ENCODE data around the gene EIF2S2.

EIF2S2 gene

DNA sequence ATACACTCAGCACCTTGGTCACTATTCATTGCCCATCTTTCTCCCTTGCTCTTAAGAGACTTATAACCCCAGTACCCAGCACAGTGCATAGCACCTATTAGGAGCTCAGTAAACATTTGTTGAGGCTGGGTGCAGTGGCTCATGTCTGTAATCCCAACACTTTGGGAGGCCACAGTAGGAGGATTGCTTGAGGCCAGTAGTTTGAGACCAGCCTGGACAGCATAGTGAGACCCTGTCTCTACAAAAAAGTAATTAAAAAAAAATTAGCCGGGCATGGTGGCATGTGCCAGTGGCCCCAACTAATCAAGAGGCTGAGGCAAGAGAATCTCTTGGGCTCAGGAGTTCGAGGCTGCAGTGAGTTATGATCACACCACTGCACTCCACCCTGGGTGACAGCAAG lies 8.2 kb upstream of the EIF2S2 start:
- DNase-seq, result no peak

DNA sequence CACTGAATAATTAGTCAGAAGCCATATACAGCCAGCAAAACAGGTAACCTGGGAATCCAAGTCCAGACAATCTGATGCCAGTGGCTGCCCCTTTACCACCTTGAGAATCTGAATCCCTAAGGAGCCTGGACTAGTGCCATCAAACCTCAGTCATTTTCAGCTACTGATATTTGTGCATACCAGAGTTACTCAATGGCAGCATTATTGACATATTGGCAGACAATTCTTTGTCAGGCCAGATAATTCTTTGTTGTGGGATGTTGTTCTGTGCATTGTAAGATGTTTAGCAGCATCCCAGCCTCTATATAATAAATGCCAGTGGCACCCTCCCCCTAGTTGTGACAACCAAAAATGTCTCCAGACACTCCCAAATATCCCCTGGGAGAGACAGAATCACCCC lies 3.2 kb upstream of the EIF2S2 start:
- DNase-seq, result no peak

DNA sequence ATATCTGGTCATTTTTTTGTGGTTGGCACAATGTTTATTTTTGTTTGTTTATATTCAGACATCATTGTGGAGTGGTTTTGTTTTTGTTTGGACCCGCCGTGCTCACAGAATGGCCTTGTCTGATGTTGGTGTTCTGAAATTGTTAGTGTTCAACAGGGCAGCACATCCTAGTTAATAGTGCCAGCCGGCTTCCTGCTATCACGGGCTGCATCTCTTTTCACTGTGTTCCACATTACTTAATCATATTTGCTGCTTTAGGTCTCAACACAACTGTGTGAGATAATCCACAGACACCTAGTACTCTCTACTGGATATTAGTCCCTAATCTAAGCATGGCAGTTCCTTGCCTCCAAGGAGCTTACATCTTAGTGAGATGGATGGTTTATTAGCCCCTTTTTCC lies 2.8 kb upstream of the EIF2S2 start:
- no peak for DNase-seq

DNA sequence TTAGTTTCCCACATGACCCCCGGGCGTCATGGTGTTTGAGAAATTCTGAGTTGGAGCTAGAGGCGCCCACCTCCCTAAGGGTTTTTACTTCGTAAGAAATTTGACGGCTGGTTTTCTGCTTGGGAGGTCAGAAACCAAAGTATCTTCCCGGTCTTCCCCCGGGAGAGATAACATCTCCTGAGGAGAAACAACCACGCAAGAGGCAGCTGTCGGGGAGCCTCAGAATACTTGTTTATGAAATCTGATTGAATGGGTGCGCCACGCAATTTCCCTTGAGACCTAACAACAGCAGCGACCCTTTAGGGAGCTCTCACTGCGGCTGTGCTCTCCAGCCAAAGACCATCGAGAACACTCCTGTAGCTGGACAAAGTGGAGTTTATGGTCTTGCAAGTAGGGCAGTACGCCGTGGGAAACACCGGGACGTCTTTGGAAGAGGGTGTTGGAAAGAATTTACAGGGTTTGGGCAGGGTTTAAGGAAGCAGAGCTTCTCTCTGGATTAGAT lies 608 bp upstream of the EIF2S2 start:
- DNase-seq, result no peak

DNA sequence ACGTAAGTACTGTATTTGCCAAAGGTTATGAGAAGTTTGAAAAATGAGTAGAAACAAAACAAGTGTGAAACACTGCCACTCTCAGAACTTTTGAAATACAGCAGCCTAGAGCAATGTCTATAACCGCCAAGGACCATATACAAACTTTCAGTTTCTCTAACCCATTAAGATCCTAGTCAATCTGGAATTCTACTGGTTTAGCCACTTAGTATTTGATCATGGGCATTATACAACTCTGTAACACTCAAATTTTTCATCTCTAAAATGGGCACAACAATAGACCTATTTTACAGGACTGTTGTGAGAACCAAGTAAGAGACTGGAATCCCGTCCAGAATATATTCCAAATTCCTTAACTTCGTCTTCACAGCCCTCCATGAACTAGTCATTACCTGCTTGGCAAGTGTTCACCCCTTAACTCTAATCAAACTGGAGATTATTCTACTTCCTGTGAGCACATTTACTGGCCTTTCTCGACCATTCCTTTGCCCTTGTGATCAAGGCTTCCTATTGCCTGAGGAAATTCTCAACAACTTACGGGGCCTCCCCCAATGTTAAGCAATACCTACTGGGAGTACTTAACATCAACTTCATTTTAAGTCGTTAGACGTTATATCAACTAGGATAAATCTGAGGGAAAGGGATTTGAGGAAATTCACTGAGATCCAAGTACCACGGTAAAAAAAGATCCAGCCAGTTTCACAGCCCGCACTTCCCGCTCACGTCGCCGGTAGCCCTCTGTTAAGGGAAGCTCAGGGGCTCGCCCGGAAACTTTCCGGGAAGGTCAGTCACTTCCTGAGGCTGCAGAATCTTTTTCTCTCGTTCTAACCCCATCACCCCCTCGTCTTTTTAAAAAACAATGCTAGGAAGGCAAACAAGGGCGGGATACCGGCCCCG lies 1.1 kb downstream of the EIF2S2 start:
- DNase-seq, result no peak

DNA sequence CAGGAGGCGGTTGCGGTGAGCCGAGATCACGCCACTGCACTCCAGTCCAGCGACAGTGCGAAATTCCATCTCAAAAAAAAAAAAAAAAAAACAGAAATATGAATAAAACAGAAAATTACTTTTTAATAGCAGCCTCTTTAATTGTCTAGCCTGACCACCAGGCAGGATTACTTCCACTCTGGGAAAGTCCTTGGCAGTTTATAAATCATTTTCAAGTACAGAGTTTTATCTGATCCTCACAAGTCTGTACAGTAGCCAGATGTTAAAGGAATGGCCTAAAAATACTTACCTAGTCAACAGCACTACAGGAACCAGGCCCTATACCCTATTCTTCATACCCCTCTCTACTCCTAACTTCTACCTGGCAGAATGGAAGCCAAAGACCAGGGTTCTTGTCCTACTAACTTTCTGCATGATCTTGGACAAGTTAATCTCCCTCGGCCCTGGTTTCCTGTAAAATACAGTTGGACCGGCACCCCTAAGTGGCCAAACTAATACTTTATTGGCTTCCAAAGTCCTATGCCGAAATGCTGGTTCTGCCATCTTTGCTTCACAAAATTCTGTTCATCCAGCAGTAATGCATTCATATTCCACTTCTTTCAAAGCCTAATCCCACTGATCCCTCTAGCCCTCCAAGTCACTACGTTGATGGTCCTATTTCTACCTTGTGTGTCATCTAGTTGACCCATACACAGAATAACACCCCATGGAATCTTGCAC lies 1.9 kb downstream of the EIF2S2 start:
- no peak for DNase-seq

DNA sequence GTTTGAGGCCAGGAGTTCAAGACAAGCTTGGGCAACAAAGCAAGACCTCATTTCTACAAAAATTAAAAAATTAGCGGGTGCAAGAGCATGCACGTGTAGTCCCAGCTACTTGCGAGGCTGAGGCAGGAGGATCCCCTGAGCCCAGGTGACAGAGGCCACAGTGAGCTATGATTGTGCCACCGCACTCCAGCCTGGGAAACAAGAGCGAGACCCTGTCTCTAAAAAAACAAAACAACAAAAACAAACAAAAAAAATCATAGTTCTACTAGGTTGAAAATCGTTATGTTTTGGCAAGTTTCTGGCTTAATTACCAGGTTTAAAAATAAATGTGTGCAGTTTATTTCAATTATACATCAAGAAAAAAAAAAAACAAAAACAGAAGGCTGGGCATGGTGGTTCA lies 2.6 kb downstream of the EIF2S2 start:
- DNase-seq, result no peak

DNA sequence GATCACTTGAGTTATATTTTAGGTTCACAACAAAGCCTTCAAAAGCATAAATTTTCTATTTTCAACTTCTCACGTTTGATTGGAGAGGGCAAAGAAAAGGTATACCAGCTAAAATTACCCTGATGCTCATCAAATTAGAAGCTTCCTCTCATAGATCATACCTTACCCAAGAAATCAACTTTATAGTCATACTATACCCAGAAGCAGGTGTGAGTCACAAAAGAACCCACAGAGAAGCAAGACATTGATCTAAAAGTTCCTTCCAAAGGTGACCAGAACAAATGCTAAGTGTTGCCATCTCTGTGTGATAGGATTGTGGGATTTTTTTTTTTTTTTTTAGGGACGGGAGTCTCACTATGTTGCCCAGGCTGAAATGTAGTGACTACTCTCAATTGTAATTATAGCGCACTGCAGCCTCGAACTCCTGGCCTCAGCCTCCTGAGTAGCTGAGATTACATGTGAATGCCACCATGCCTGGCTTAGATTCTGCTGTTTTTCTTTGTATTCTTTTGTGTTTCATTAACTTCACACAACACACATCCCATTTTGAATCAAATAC lies 3.3 kb downstream of the EIF2S2 start:
- DNase-seq, result no peak

DNA sequence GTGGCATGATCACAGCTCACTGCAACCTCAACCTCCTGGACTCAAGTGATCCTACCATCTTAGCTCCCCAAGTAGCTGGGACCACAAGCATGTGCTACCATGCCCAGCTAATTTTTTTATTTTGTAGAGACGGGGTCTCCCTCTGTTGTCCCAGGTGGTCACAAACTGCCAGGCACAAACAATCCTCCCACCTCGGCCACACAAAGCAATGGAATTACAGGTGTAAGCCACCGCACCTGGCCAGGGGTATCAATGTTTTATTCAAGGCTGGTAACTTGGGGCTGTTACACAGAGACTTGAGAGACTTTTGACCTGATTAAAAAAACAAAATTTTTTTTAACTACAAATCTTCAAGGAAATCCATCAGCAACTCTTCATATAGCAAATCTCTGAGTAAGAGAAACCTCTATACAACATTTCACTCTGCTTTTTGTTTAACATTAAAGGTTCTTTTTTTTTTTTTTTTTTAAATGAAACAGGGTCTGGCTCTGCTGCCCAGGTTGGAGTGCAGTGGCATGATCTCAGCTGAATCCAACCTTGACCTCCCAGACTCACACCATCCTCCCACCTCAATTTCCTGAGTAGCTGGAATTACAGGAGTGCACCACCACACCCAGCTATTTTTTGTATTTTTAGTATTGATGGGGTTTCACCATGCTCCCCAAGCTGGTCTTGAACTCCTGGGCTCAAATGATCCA lies 5.9 kb downstream of the EIF2S2 start:
- no peak for DNase-seq

DNA sequence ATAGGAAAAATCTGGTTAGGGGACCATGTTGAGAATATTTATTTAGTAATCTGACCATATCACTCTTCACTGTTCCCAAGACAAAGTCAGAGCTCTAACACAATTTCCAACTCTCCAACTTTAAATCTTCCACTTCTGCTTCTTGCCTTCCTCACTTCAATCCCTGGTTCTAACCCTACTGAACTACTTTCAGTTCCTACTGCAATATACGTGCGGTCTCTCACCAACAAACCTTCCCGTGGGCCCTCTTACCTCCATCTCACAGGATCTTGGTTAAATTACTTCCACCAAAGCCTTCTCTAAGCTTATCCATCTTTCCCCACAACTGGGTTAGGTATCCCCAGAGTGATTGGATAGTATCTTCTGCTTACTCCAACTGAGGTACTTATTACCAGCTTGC lies 8.0 kb downstream of the EIF2S2 start:
- DNase-seq, result no peak

DNA sequence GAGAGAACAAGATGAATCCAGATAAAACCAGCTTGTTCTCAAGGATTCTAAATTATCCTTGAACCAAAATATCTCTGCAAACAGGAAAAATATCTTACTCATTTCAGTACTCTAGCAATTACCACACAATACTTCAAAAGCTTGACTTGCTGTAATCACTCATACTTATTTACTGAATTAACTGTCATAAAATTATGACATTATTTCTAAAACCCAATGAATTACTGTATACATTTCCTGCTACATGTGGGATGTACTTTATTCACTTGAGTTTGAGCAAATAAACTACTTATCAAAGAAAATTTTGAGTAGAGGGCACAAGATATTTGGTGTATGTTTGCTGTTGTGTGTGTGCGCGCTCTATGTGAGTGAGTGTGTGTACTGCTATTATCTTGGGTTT lies 9.7 kb downstream of the EIF2S2 start:
- DNase-seq, result no peak

DNA sequence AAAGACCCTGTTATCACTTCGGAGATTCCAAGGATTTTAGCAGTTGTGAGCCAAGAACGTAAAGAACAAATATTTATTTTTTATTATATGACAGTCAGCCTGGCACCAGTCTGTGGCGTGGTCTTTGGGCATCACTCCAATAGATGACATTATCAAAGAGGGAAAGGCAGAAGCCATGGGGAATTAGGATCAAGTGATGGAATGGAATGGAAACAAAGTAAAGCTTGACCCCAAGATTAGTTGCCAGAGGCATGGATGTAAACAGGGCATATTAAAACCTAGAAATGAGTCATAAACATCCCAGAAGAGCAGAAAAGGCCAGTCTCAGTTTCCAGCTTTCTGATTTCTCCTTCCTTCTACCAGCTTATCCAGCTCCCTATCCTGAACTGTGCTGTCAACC lies 11.5 kb downstream of the EIF2S2 start:
- no peak for DNase-seq

DNA sequence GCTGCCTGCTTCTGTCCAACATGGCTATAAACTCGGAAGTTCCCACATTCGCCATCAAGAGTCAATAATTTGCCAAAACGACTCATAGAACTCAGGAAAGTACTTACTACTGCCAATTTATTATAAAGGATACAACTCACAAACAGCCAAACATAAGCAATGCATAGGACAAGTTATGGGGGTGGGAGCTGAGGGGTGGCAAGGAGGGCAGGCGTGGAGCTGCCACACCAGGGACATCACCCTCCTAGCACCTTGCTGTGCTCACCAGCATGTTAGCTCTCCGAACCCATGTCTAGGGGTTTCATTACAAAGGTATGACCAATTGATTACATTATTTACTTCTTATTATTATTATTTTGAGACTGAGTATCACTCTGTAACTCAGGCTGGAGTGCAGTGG lies 12.4 kb downstream of the EIF2S2 start:
- no peak for DNase-seq

DNA sequence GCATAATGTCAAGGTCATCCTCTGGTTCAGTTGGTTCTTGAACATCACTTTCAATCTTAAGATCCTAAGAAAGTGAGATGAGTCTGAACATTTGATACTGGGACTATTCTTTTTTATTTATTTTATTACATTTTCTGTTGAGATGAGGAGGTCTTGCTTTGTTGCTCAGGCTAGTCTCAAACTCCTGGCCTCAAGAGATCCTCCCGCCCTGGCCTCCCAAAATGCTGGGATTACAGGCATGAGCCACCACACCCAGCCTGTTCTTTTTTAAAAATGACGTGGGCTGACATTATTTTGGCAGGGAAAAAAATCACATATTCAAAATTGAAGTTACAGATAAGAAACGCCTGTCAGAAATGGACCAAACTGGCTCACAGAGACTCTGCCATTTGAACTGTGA lies 13.5 kb downstream of the EIF2S2 start:
- DNase-seq, result no peak

DNA sequence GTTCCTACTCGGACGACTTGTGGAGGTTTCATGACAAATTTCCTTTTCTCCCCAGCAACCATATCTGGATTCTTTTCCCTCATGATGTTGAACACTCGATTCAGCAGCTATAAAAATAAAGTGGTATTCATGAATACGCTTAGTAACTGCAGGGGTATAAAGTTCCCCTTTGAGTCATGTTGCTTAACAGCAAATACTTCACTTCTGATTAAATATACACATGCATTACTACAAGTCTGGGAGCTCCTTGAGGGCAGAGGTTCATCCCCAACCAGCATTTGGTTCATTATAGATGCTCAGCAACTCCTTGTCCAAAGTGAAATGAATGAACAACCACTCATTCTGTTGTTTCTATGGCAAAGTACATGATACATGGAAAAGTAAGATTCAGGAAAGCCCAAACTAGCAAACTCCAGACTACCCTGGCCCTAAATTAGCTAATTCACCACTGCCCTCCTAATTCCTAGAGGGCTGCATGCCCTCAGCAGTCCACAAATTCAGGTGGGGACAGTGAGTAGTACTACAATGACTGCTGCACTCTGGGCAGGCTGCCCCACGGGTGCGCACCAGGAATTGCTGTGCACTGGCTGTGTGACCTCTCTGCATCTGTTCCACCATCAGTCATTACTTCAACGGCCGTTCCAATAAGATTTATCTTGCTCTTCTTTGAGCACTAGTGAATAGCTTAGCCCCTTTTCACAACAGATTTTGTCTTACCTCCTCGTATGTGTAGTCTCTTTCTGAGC lies 15.2 kb downstream of the EIF2S2 start:
- no peak for DNase-seq

DNA sequence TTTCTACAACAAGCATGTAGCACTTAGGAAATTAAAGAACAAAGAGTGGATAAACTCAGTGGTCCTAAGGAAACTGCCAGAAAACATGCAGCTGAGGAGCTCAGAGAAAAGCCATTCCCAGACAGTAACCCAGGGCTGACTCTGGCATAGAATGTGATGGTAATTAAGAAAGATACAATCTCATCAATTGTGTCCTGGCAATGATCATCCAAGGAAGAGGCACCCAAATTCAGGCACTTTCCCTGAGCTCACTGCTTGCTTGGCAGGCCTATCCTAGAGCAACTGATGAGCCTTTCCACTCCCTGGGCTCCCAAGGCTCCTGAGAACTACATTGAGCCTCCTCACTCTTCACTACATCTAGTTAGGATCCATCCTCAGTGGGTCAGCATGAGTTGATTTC lies 16.2 kb downstream of the EIF2S2 start:
- no peak for DNase-seq

DNA sequence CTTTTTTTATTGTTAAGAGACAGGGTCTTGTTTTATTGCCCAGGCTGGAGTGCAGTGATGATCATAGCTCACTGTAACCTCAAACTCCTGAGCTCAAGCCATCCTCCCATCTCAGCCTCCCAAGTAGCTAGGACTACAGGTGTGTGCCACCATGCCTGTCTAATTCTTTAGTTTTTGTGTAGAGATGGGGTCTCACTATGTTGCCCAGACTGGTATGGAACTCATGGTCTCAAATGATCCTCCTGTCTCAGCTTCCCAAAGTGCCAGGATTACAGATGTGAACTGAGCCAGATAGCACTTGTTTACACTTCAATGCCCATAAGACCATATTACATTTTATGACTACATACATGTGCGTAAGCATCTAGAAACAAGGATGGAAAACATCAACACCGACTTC lies 18.1 kb downstream of the EIF2S2 start:
- DNase-seq, result no peak

DNA sequence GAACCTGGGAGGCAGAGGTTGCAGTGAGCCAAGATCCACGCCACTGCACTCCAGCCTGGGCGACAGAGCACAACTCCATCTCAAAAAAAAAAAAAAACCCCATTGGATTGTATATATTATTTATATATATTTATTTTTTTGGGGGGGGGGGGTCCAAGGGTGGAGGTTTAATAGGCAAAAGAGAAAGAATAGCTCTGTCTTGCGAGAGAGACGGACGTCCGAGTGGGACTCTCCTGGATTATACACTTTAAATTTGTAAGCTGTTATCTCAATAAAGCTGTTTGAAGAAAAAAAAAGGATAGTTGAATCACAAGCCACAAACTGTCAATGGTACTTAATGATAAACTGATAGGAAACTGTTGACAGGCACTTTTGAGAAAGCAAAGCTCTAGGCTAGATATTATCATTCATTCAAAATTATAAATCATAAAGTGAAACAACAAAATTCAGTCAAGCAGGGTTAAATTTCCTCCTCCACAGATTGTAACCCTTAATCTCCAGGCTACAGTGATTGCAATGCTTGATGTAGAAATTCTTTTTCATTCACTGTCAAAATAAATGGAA lies 20.3 kb downstream of the EIF2S2 start:
- DNase-seq, result no peak

DNA sequence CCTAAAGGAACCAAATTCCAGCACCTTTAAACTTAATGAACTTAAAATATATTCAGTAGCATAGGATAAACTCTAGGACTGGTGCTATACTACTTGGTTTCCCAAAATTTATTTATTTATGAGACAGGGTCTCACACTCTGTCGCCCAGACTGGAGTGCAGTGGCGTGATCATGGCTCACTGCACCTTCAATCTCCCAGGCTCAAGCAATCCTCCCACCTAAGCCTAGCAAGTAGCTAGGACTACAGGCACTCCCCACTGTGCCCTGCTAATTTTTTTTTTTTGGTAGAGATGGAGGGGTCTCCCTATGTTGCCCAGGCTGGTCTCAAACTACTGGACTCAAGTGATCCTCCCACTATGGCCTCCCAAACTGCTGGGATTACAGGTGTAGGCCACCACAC lies 21.4 kb downstream of the EIF2S2 start:
- no peak for DNase-seq

DNA sequence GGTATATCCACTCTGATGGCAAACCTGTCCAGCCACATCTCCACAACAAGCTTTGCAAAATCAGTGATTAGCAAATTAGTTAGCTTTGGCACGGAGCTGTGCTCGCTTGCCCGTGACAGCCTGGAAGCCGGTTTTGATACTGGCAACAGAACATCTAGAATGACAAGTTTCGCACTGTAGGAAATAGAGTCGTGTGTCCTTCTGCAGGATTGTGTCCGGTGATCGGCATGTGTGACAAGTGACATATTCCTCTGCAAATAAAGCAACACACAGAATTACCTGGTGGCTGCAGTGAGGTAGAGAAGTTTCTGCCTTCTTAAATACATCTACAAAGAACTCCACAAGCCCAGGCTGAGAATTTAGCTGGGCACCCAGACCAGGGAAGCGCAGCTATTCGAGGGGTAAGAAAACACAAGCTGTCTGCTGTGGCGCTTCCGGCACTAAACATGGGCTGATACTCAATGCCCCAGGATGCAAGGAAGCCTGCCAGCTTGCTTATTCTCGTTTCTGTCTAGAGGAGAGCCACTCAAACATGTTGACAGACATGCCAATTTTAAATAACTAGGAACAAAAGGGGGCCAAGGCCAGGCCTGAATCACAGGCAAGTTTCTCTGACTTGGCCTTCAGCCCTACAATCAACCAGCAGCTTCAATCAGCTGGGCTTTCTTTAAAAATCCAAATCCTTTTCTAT lies 22.2 kb downstream of the EIF2S2 start:
- DNase-seq, result no peak

DNA sequence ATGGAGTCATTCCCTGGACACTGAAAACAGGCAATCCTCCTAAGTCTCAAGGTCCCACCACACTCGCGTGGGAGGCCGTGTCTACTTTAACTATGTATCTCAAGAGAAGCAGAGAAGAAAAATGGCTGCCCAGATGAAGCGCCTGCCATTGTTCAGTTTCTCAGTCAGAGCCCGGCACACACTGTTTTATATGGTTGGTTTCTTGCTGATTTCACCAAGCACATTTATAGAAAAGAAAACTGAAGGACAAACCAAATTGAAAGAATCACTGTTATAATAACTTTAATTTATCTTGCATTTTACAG lies 22.9 kb downstream of the EIF2S2 start:
- no peak for DNase-seq

Measured in 8988T (cell line).